GM23338 (cell line): ENCODE measurements around the gene SSH3.

ENCODE experiments used
- CTCF ChIP-seq, 2 experiments: fragments of 200-600 bp in 1 of 2; sonication (generic) in 1 of 2; conservative IDR thresholded peaks; 2 replicates each; pipeline versions ENCODE4 v1.5.1 to v1.6.1; 2016 to 2017; ENCODE audit warnings: antibody characterized with exemption in 2 of 2, low read depth in 2 of 2, mild to moderate bottlenecking in 2 of 2, moderate library complexity in 1 of 2
- STAT1 ChIP-seq: IDR thresholded peaks from one replicate; pipeline ENCODE4 v1.6.1; 2016; ENCODE audit warnings: antibody characterized with exemption; ENCODE audit not compliant: unreplicated experiment

GRCh38 chr11:67345247-67345919 lies 42.1 kb downstream of the SSH3 start:
- no peak for TF ChIP-seq CTCF (conservative IDR thresholded peaks at IDR 0.05; ENCODE audit: low read depth in 2 of 2)
- TF ChIP-seq STAT1, result no peak
